ENCODE measurements around the gene GALE.

- TF ChIP-seq, protein P1, sequence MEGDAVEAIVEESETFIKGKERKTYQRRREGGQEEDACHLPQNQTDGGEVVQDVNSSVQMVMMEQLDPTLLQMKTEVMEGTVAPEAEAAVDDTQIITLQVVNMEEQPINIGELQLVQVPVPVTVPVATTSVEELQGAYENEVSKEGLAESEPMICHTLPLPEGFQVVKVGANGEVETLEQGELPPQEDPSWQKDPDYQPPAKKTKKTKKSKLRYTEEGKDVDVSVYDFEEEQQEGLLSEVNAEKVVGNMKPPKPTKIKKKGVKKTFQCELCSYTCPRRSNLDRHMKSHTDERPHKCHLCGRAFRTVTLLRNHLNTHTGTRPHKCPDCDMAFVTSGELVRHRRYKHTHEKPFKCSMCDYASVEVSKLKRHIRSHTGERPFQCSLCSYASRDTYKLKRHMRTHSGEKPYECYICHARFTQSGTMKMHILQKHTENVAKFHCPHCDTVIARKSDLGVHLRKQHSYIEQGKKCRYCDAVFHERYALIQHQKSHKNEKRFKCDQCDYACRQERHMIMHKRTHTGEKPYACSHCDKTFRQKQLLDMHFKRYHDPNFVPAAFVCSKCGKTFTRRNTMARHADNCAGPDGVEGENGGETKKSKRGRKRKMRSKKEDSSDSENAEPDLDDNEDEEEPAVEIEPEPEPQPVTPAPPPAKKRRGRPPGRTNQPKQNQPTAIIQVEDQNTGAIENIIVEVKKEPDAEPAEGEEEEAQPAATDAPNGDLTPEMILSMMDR (IDR thresholded peaks at IDR 0.05; ENCODE audit: low read length): no peak
- TF ChIP-seq EZH2 (IDR thresholded peaks at IDR 0.05; ENCODE audit: borderline replicate concordance, low read length): no peak
Observed at GRCh38 chr1:23825076-23825761, 24.7 kb upstream of the GALE start, which contains the start of gene HMGCL.

All from OCI-LY1 (cell line).